Endometrial microvascular endothelial cells (primary cell): ENCODE results near the gene PLA2G4B. TPM values are rescaled to one million over a fixed set of nuclear protein-coding genes. Genes with fewer than 3 reads are reported as not detected.
"Not testable (repeated sequence)": the region's sequence is repeated elsewhere in the genome, so short reads cannot be mapped to it uniquely, and the experiment has no call there.

Source experiments
- in situ Hi-C: cut with HindIII; loops from 2 replicates; pipeline ENCODE4 v1.10.0; 2017; ENCODE audit warnings: low sequenced_read_pairs, low pct_unique_long_range_greater_than_20kb; ENCODE audit errors: inconsistent ontology term
- total RNA-seq: library from RNA; depleted of rRNA; stranded (reverse); fragments of >200 nt; gene quantifications from one replicate; pipeline ENCODE4 v1.2.3, GENCODE V29; 2015; ENCODE audit errors: inconsistent ontology term

Gene PLA2G4B
- total RNA-seq, 1 donor from 2014 or later: not detected

DNA sequence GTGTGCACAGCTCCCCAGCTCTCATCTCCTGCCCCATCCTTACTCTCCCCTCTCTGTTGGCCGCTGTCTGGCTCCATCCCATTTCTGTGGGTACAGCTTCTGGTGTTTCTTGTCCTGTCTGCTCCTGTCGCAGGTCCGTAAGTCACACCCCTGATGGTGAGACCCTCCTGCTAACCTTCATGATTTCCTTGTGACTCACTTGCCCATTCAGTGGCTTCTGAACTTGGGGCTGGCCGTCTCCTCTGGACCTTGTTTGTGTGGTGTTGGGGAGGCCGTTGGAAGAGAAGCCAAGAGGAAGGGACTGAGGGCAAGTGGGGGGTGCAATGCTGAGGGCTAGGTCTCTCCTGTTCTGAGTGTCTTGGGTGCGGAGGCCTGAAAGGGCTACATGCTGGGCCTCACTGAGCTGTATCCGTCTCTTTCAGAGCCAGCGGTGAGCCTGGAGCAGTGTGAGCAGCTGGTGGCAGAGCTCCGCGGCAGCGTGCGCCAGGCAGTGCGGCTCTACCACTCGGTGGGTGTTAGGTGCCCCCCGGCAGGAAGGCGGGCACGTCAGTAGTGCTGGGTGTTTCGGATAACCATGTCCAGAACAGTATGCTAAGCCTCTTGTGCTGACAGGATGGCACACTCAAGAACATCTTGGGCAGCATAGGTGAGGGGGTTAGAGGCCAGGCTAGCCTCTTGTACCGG is 14.4 kb upstream of the PLA2G4B start:
- in situ Hi-C loops: no loop called here

GRCh38 chr15:41825145-41825544 is 13.5 kb upstream of the PLA2G4B start:
- in situ Hi-C loops: no loop called here

GRCh38 chr15:41825572-41826535 is 12.8 kb upstream of the PLA2G4B start:
- in situ Hi-C loops: no loop called here

GRCh38 chr15:41827290-41827879 is 11.3 kb upstream of the PLA2G4B start:
- in situ Hi-C loops: no loop called here

DNA sequence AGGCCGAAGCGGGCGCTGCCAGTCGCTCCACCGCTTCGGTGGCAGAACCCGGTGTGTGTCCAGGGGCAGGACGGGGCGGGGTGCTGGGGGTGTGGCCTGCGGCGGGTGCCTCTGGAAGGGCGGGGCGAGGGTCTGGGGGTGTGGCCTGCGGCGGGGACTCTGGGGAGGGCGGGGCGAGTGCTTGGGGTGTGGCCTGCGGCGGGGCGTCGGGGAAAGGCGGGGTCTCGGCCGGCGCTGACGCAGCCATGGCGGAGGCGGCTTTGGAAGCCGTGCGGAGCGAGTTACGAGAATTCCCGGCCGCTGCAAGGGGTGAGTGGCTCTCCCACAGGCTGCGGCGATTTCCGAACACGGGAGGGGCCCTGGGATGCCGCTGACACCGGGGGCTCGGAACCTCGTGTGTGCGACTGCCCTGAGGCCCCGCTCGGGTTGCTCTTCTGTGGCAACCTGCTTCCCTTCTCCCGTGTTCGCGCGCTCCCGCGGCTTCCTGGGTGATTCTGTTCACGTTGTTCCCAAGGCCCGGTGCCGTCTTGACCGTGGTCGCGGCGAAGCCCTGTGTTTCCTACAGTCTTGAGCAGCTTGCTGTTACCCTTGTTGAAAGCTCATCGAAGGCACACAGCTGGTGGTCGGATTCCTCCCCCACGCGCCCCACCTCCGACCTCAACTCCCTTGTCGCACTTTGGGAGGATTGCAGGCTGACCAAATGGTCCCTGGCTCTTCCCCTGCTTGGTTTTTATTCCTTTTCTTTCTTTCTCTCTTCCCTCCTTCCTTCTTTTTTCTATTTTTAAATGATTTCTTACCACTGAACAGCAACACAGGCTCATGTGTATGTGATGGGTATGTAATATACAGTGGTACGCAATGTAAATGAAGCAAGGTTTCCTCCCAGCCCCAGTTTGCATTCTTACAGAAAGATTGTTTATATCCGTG is 10.5 kb upstream of the PLA2G4B start, which contains the start of gene JMJD7:
Gene JMJD7 (plus strand): TSS at position 213 of the 927 bp plus-strand sequence. CDS start 33 bp downstream, at position 246.
- in situ Hi-C loops: no loop called here

DNA sequence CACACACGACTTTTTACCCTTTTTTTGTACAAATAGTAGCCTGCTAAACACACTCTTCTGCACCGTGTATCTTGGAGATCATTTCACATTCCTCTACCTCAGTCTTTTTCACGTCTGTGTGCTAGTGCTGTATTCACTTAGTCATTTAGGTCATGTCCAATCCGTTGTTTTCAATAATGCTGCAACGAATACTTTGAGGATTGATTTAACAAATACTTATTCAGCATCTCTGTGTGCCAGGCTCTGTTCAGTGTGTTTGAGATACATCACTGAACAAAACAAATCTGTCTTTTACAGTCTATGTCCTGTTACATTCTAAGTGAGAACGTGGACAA is 9.9 kb upstream of the PLA2G4B start:
- in situ Hi-C loops: no loop called here

- in situ Hi-C loops: no loop called here
These were observed 8.5 kb upstream of the PLA2G4B start for GRCh38 chr15:41829959-41830646.

- in situ Hi-C loops: not testable (repeated sequence)
These were observed 7.4 kb upstream of the PLA2G4B start for GRCh38 chr15:41831291-41831690.

GRCh38 chr15:41832208-41832607 is 6.4 kb upstream of the PLA2G4B start:
- in situ Hi-C loops: no loop called here

GRCh38 chr15:41832875-41833274 is 5.8 kb upstream of the PLA2G4B start:
- in situ Hi-C loops: no loop called here

GRCh38 chr15:41834096-41834495 is 4.6 kb upstream of the PLA2G4B start:
- in situ Hi-C loops: no loop called here

DNA sequence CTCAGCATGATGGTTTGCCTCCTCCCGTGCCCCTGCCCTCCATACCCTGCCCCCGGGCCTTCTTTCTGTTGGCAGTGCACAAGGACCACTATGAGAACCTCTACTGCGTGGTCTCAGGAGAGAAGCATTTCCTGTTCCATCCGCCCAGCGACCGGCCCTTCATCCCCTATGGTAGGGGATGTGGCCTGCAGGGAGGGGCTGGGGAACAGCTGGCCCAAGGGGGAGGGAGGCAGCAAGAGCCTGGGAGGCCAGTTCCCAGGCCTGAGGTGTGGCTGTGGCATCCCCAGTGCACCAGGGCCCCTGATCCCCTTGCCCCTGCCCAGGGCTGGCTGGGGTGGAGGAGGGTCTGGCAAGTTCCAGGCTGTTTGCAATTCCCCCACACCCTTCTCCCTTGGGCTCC is 2.6 kb upstream of the PLA2G4B start:
- in situ Hi-C loops: no loop called here

DNA sequence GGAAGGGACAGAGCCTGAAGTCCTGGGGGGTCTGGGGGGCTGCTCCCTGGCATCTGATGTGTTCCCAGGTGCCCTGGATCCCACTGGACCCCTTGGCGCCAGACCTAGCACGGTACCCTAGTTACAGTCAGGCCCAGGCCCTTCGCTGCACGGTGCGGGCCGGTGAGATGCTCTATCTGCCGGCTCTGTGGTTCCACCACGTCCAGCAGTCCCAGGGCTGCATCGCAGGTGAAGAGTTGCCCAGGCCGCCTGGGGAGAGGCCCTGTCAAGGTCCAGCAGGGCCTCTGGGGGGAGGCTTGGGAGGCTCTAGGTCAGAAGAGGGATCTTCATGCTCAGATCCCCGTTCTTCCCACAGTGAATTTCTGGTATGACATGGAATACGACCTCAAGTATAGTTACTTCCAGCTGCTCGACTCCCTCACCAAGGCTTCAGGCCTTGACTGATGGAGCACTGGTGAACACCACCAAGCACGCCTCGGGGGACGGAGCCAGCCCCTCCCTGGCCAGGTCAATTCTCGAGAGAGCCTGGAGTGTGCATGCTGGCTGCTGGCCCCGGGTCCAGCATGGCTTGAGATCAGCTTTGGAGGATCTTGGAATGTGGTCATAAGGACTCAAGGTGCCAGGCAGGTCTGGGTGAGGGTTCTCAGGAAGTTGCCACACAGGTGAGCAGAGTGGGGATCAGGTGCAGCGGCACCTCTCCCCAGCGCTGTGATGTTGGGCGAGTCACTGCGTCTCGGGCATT is 1.8 kb upstream of the PLA2G4B start:
- in situ Hi-C loops: no loop called here

- in situ Hi-C loops: no loop called here
These were observed 1.3 kb downstream of the PLA2G4B start for GRCh38 chr15:41839781-41840491.

GRCh38 chr15:41840673-41841072 is 2.0 kb downstream of the PLA2G4B start:
- in situ Hi-C loops: no loop called here

DNA sequence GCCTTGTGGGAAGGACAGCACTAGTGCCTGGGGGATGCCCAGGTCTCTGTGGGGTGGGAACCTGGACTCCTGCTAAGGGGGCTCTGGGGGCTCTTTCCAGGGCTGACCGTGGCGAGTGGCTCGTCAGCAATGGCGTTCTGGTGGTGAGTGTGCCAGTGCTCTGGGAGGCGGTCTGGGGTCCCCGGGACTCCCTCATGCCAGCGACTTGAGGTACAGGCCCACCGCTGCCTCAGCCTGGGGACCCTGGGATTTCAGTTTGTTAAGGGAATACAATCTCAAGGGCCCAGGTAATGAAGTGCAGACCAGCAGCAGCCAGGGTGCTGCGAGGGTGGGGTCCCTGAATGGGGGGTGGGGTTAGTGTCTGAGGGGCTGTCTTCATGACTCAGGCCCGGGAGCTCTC is 2.5 kb downstream of the PLA2G4B start:
- in situ Hi-C loops: no loop called here

DNA sequence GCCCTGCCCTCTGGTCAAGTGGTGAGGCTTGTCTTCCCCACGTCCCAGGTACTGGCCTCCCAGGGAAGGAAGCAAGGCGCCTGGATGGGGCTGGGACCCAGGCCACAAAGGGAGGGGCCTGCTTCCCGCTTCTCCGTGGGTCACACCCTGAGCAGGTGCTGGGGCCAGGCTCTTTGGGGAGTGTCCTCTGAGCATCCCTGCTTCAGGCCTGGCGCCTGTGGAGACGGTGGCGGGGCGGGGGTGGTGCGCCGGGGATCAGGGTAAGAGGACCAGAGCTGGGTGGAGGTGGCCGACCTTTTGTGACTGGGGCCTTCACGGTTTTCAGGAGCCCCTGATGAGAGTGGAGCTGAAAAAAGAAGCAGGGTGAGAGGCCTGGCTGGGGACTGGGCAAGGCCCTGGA is 3.6 kb downstream of the PLA2G4B start:
- in situ Hi-C loops: no loop called here
